H1 (cell line): ENCODE data around the gene DUSP9. TPM values are rescaled to one million over a fixed set of nuclear protein-coding genes. Genes with fewer than 3 reads are reported as not detected.

Source experiments
- ASH2L ChIP-seq: fragments of 200-600, 300-600 bp; sonication (generic); IDR thresholded peaks from one replicate; pipeline ENCODE4 v1.7.1; 2017; ENCODE audit warnings: low read length
- BACH1 ChIP-seq: IDR thresholded peaks from 2 replicates; pipeline ENCODE4 v1.6.1; 2012; ENCODE audit warnings: low read length, improper control_type of control experiment
- EGR1 ChIP-seq: IDR thresholded peaks from 2 replicates; pipeline ENCODE4 v1.6.1; 2011; ENCODE audit warnings: low read depth, low read length, borderline replicate concordance
- KDM1A ChIP-seq: fragments of 200-600, 300-600 bp; sonication (generic); IDR thresholded peaks from 2 replicates; pipeline ENCODE4 v1.7.1; 2016; ENCODE audit warnings: mild to moderate bottlenecking, low read length, borderline replicate concordance
- SIN3A ChIP-seq, 2 experiments: IDR thresholded peaks in 1 of 2; conservative IDR thresholded peaks in 1 of 2; 2 replicates each; pipeline ENCODE4 v1.6.1; 2011 to 2012; ENCODE audit warnings: low read length in 2 of 2, improper control_type of control experiment in 1 of 2, low read depth in 1 of 2, mild to moderate bottlenecking in 1 of 2
- TEAD4 ChIP-seq: IDR thresholded peaks from 2 replicates; pipeline ENCODE4 v1.6.1; 2012; ENCODE audit warnings: low read depth, low read length, inconsistent platforms, mixed read lengths
- polyA plus RNA-seq, 7 experiments: library from polyadenylated mRNA; depleted of rRNA in 3 of 7; stranded (reverse) in 5 of 7; unstranded in 2 of 7; fragments of >200 nt in 5 of 7; fragments of 200-250 nt in 2 of 7; gene quantifications; 1 replicate in 5 of 7; 2 replicates in 1 of 7; 4 replicates in 1 of 7; pipeline versions ENCODE4 v1.2.1 to v1.2.3, GENCODE V29; 2011 to 2013; ENCODE audit warnings: missing spikeins in 2 of 7, mixed read lengths in 2 of 7
- total RNA-seq: library from RNA; stranded (reverse); fragmentation: NEBNext Ultra II Directional; extraction: Animal tissue kit (Norgen Biotek cat#: 25700); gene quantifications from 2 replicates; pipeline ENCODE4 v1.2.1, GENCODE V29; 2021

Gene DUSP9
- total and polyA plus RNA-seq, 2 of the 8 experiments (the other 6 are each of a cell fraction or from before 2014, with no cell fraction given): 0.80 to 1.1 TPM

GRCh38 chrX:153611298-153612095, 35.5 kb upstream of the DUSP9 start (continued):
- TF ChIP-seq KDM1A (no peak), SIN3A (conservative IDR thresholded peaks at IDR 0.05 in 1 of 2, IDR thresholded peaks at IDR 0.05 in 1 of 2; ENCODE audit: low read depth in 1 of 2, low read length in 2 of 2) (no peak), ASH2L (no peak), TEAD4 (no peak), BACH1 (no peak), EGR1 (no peak)
